PC-3 (cell line): ENCODE measurements around the gene EHHADH. TPM values are rescaled to one million over a fixed set of nuclear protein-coding genes. Genes with fewer than 3 reads are reported as not detected.

ENCODE experiments used
- ATAC-seq: fragments of 200-7000 bp; cut with Tn5 transposase; 2 replicates; pipeline ENCODE4 v1.9.1; 2020; ENCODE audit warnings: mild to moderate bottlenecking, moderate library complexity
- BruUV-seq: library from RNA; stranded (reverse); fragments of 400-500 nt; replicated peaks from 2 replicates; lab custom pipeline; 2021; lab: Mats Ljungman, UMichigan
- CTCF ChIA-PET: fragments of 300-600 bp; sonication (Branson Sonifier 250); formaldehyde crosslinking; loops from one replicate; lab custom pipeline; 2022; ENCODE audit warnings: antibody characterized with exemption; lab: Charles Lee
- POLR2A ChIA-PET: fragments of 300-600 bp; sonication (Branson Sonifier 250); formaldehyde crosslinking; loops from one replicate; lab custom pipeline; 2022; ENCODE audit warnings: antibody characterized with exemption; ENCODE audit not compliant: unreplicated experiment; lab: Charles Lee
- DNase-seq: peaks from one replicate; pipeline ENCODE4 v3.0.0-alpha.2; 2015
- H2AFZ ChIP-seq: fragments of 300-600 bp; sonication (generic); 2 replicates; pipeline ENCODE4 v1.6.0; 2016; ENCODE audit warnings: antibody characterized with exemption, low read length
- H3F3A ChIP-seq: fragments of 300-600 bp; sonication (generic); one replicate; pipeline ENCODE4 v1.6.0; 2017; ENCODE audit warnings: antibody characterized with exemption, low read length, control low read depth, mild to moderate bottlenecking; ENCODE audit not compliant: unreplicated experiment
- H3K27ac ChIP-seq: fragments of 300-600 bp; sonication (generic); 2 replicates; pipeline ENCODE4 v1.5.1; 2016; ENCODE audit warnings: mild to moderate bottlenecking, low read length
- H3K27me3 ChIP-seq: fragments of 300-600 bp; sonication (generic); 2 replicates; pipeline ENCODE4 v1.6.1; 2016; ENCODE audit warnings: low read length, mixed read lengths
- H3K36me3 ChIP-seq: fragments of 300-600 bp; sonication (generic); 2 replicates; pipeline ENCODE4 v1.6.1; 2016; ENCODE audit warnings: low read depth, mixed run types, low read length, mixed read lengths
- H3K4me1 ChIP-seq: fragments of 300-600 bp; sonication (generic); 2 replicates; pipeline ENCODE4 v1.5.1; 2016; ENCODE audit warnings: low read length; ENCODE audit not compliant: insufficient read depth
- H3K4me2 ChIP-seq: fragments of 300-600 bp; sonication (generic); 2 replicates; pipeline ENCODE4 v1.6.0; 2016; ENCODE audit warnings: low read length
- H3K4me3 ChIP-seq: fragments of 300-600 bp; sonication (generic); 2 replicates; pipeline ENCODE4 v1.5.1; 2016; ENCODE audit warnings: mild to moderate bottlenecking, low read length, mixed read lengths
- H3K79me2 ChIP-seq: fragments of 300-600 bp; sonication (generic); 2 replicates; pipeline ENCODE4 v1.6.1; 2017; ENCODE audit warnings: low read length, mixed read lengths
- H3K9ac ChIP-seq: fragments of 300-600 bp; sonication (generic); 2 replicates; pipeline ENCODE4 v1.6.0; 2016; ENCODE audit warnings: mild to moderate bottlenecking, low read length
- H3K9me2 ChIP-seq: fragments of 300-600 bp; sonication (generic); replicated peaks from 2 replicates; pipeline ENCODE4 v1.6.1; 2016; ENCODE audit warnings: mixed run types, low read length, mixed read lengths
- H3K9me3 ChIP-seq: fragments of 300-600 bp; sonication (generic); 2 replicates; pipeline ENCODE4 v1.6.1; 2016; ENCODE audit warnings: low read length, mixed read lengths
- H4K20me1 ChIP-seq: fragments of 300-600 bp; sonication (generic); 2 replicates; pipeline ENCODE4 v1.6.1; 2016; ENCODE audit warnings: low read length, mixed read lengths
- EZH2 ChIP-seq: fragments of 300-600 bp; sonication (generic); IDR thresholded peaks from one replicate; pipeline ENCODE4 v1.6.1; 2017; ENCODE audit warnings: antibody characterized with exemption, mild to moderate bottlenecking, low read length; ENCODE audit not compliant: unreplicated experiment
- EZH2phosphoT487 ChIP-seq: fragments of 300-600 bp; sonication (generic); IDR thresholded peaks from 2 replicates; pipeline ENCODE4 v1.6.1; 2018; ENCODE audit warnings: mild to moderate bottlenecking, antibody characterized with exemption, low read length, borderline replicate concordance
- intact Hi-C: fragments of 100-400 bp; cut with micrococcal nuclease; formaldehyde crosslinking; loops from 2 replicates; pipeline ENCODE4 v1.9.0; 2023
- total RNA-seq: library from RNA; depleted of rRNA; stranded (reverse); fragments of >200 nt; gene quantifications from 2 replicates; pipeline ENCODE4 v1.2.3, GENCODE V29; 2014
- TF ChIP-seq, protein P1 (sequence below): fragments of 300-600 bp; sonication (generic); conservative IDR thresholded peaks from 2 replicates; pipeline ENCODE4 v1.5.1; 2017; ENCODE audit warnings: antibody characterized with exemption, low read depth, mild to moderate bottlenecking, low read length

The EHHADH gene
- total RNA-seq, 1 experiment from 2014 or later: 7.1 TPM

DNA sequence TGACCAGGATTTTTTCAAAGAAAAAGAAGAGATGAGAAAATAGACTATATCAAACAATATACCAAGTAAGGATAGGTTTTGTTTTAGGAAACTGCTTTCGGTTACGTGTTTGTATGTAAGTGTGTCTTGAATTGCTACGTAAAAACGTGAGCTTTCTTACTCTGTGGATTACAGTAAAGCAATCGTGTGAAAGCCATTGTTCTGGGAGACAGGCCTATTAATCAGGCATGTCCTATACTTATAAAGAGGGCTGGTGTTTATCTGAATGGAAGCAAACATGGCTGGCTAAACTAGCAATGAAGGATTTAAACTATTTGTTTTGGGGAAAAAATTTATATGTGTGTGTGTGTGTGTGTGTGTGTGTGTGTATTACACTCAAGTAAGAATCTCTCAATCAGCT, 2.6 kb downstream of the EHHADH start:
- no peak for ATAC-seq
- H3K4me3 ChIP-seq: no peak overlapping the region
- no peak for DNase-seq
- CTCF ChIA-PET: no interaction called here
- TF ChIP-seq, protein P1, sequence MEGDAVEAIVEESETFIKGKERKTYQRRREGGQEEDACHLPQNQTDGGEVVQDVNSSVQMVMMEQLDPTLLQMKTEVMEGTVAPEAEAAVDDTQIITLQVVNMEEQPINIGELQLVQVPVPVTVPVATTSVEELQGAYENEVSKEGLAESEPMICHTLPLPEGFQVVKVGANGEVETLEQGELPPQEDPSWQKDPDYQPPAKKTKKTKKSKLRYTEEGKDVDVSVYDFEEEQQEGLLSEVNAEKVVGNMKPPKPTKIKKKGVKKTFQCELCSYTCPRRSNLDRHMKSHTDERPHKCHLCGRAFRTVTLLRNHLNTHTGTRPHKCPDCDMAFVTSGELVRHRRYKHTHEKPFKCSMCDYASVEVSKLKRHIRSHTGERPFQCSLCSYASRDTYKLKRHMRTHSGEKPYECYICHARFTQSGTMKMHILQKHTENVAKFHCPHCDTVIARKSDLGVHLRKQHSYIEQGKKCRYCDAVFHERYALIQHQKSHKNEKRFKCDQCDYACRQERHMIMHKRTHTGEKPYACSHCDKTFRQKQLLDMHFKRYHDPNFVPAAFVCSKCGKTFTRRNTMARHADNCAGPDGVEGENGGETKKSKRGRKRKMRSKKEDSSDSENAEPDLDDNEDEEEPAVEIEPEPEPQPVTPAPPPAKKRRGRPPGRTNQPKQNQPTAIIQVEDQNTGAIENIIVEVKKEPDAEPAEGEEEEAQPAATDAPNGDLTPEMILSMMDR: no peak
- no peak for TF ChIP-seq EZH2
- TF ChIP-seq EZH2phosphoT487: no peak
- no peaks in the 10 kb centered on the region for H3K79me2 ChIP-seq
- POLR2A ChIA-PET: no interaction called here
- H3K4me1 ChIP-seq: peaks cover 5% of the 10 kb centered on the region
- no peak overlapping the region for H3K4me2 ChIP-seq
- BruUV-seq: no TSS peak
- no peaks in the 10 kb centered on the region for H3K36me3 ChIP-seq
- H2AFZ ChIP-seq: no peak overlapping the region
- H3K27ac ChIP-seq: no peak overlapping the region
- H4K20me1 ChIP-seq: no peaks in the 10 kb centered on the region
- H3K27me3 ChIP-seq: no peaks in the 10 kb centered on the region
- H3K9me2 ChIP-seq: no peaks in the 10 kb centered on the region
- H3K9ac ChIP-seq: no peak overlapping the region
- H3F3A ChIP-seq: no peaks in the 10 kb centered on the region
- intact Hi-C loops: no loop called here
- H3K9me3 ChIP-seq: no peaks in the 10 kb centered on the region

DNA sequence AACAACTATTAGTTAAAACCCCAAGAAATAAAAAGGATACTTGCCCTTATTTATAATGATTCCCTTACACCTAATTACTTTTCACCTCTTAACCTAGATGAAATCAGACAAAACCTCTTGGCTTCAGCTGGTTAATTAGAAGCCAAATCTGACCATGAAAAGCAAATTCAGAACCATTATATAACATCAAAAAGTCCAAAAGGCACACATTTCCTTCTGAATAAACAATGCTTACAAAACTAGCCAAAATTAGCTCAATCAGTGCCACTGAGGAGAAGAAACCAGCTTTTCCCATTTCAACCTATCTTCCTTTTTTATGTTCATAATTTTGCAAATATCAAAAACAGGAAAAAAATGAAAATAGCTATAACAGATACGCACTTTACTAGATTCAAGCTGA, 3.2 kb downstream of the EHHADH start:
- DNase-seq (no peak), ATAC-seq (no peak)
- H3K36me3 ChIP-seq: no peaks in the 10 kb centered on the region
- peaks cover 5% of the 10 kb centered on the region for H3K4me1 ChIP-seq
- no peaks in the 10 kb centered on the region for H3K9me2 ChIP-seq
- no peak overlapping the region for H3K4me2 ChIP-seq
- no peaks in the 10 kb centered on the region for H3K27me3 ChIP-seq
- TF ChIP-seq EZH2phosphoT487: no peak
- TF ChIP-seq, protein P1: no peak
- no peaks in the 10 kb centered on the region for H3K79me2 ChIP-seq
- intact Hi-C loops: no loop called here
- no peak overlapping the region for H3K27ac ChIP-seq
- BruUV-seq: no TSS peak
- ChIA-PET CTCF (no interaction called here), POLR2A (no interaction called here)
- no peak overlapping the region for H3K9ac ChIP-seq
- no peak overlapping the region for H2AFZ ChIP-seq
- no peaks in the 10 kb centered on the region for H3K9me3 ChIP-seq
- H4K20me1 ChIP-seq: no peaks in the 10 kb centered on the region
- H3F3A ChIP-seq: no peaks in the 10 kb centered on the region
- H3K4me3 ChIP-seq: no peak overlapping the region

DNA sequence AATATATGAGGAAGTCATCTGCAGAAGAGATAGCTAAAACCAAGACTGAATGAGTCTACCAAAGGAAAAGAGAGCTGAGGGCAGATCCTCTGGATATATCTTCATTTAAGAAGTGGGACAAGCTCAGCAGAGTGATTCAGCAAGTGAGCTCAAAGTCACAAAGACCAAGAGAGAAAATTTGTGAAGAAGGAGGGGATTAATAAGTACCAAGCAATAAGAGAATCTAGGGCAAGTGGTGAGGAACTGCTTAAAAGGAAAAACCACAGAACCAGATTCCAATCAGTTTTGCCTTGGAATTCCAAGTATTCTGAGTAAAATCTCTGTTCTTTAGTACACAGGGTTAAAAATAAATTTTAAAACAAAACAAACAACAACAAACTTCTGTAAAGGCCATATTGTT, 3.6 kb downstream of the EHHADH start:
- BruUV-seq: no TSS peak
- Histone ChIP-seq H3K9me3 (no peaks in the 10 kb centered on the region), H3K9me2 (no peaks in the 10 kb centered on the region), H4K20me1 (no peaks in the 10 kb centered on the region), H3K27ac (no peak overlapping the region), H3K79me2 (no peaks in the 10 kb centered on the region), H2AFZ (no peak overlapping the region), H3K27me3 (no peaks in the 10 kb centered on the region), H3K4me1 (peaks cover 5% of the 10 kb centered on the region), H3K9ac (no peak overlapping the region), H3K4me3 (no peak overlapping the region), H3K4me2 (no peak overlapping the region), H3K36me3 (no peaks in the 10 kb centered on the region), H3F3A (no peaks in the 10 kb centered on the region)
- CTCF ChIA-PET: no interaction called here
- ATAC-seq (no peak), DNase-seq (no peak)
- POLR2A ChIA-PET: no interaction called here
- no peak for TF ChIP-seq EZH2phosphoT487
- no peak for TF ChIP-seq EZH2
- TF ChIP-seq, protein P1: no peak
- intact Hi-C loops: no loop called here
